K562 (cell line): ENCODE results near the gene MYBPH.

ENCODE experiments used
- ATF7 ChIP-seq: fragments of 450-650 bp; IDR thresholded peaks from 2 replicates; pipeline ENCODE4 v1.7.1; 2014; ENCODE audit warnings: mild to moderate bottlenecking, moderate library complexity
- CBX2 ChIP-seq: fragments of 200-600 bp; sonication (generic); IDR thresholded peaks from one replicate; pipeline ENCODE4 v1.6.1; 2012; ENCODE audit warnings: mild to moderate bottlenecking, low read length, inconsistent platforms; ENCODE audit not compliant: insufficient read depth, poor library complexity, severe bottlenecking
- CREB5 ChIP-seq: fragments of 250-450 bp; sonication (Bioruptor Pico); IDR thresholded peaks from 2 replicates; pipeline ENCODE4 v1.5.0; 2020; ENCODE audit warnings: mild to moderate bottlenecking
- CTCF ChIP-seq, 3 experiments: IDR thresholded peaks in 2 of 3; conservative IDR thresholded peaks in 1 of 3; 2 replicates each; pipeline ENCODE4 v1.5.1; 2011 to 2012; ENCODE audit warnings: low read length in 3 of 3, mild to moderate bottlenecking in 3 of 3, control low read depth in 2 of 3, improper control_type of control experiment in 1 of 3, inconsistent platforms in 1 of 3, low read depth in 1 of 3, mixed read lengths in 1 of 3, moderate library complexity in 1 of 3; ENCODE audit not compliant: insufficient read depth in 2 of 3
- EP300 ChIP-seq: IDR thresholded peaks from 2 replicates; pipeline ENCODE4 v1.6.1; 2012; ENCODE audit warnings: low read length, improper control_type of control experiment
- FOSL1 ChIP-seq: fragments of 200-800 bp; sonication (Bioruptor generic); conservative IDR thresholded peaks from 2 replicates; pipeline ENCODE4 v1.6.1; 2016; ENCODE audit warnings: missing genetic modification characterization, missing compliant biosample characterization
- FUS ChIP-seq: fragments of 200-400 bp; formaldehyde crosslinking; optimal IDR thresholded peaks from 2 replicates; pipeline ENCODE3; 2017; ENCODE audit warnings: low read depth, low read length
- GABPA ChIP-seq: fragments of 200-800 bp; sonication (Bioruptor generic); conservative IDR thresholded peaks from 2 replicates; pipeline ENCODE4 v1.6.1; 2016; ENCODE audit warnings: low read depth, missing genetic modification characterization, missing compliant biosample characterization
- KDM4B ChIP-seq, 2 experiments: fragments of 450-650 bp in 1 of 2; sonication (generic) in 1 of 2; IDR thresholded peaks; 2 replicates each; pipeline ENCODE4 v1.6.1; 2016 to 2017; ENCODE audit warnings: borderline replicate concordance in 2 of 2, antibody characterized with exemption in 1 of 2, low read depth in 1 of 2, mild to moderate bottlenecking in 1 of 2
- NFE2 ChIP-seq: IDR thresholded peaks from 2 replicates; pipeline ENCODE4 v1.6.1; 2014; ENCODE audit warnings: antibody characterized with exemption, low read depth
- POLR2AphosphoS5 ChIP-seq: IDR thresholded peaks from 2 replicates; pipeline ENCODE4 v1.6.1; 2011; ENCODE audit warnings: mild to moderate bottlenecking, low read depth, low read length, moderate library complexity; ENCODE audit not compliant: control insufficient read depth, insufficient read depth
- RAD21 ChIP-seq, 2 experiments: fragments of 250-450 bp in 1 of 2; fragments of 450-650 bp in 1 of 2; sonication (Bioruptor Pico) in 1 of 2; formaldehyde crosslinking in 1 of 2; IDR thresholded peaks in 1 of 2; conservative IDR thresholded peaks in 1 of 2; 2 replicates each; pipeline versions ENCODE4 v1.4.0 to v1.8.0; 2020 to 2022; ENCODE audit warnings: mild to moderate bottlenecking in 2 of 2, moderate library complexity in 1 of 2
- SRF ChIP-seq, 2 experiments: fragments of 250-450, 450-650 bp in 1 of 2; sonication (Bioruptor Pico) in 1 of 2; sonication (generic) in 1 of 2; formaldehyde crosslinking; IDR thresholded peaks; 2 replicates each; pipeline versions ENCODE4 v1.5.0 to v1.5.1; 2020 to 2022; ENCODE audit warnings: mild to moderate bottlenecking in 1 of 2, missing genetic modification reagents in 1 of 2
- ZBTB26 ChIP-seq: fragments of 450-650 bp; formaldehyde crosslinking; IDR thresholded peaks from 2 replicates; pipeline ENCODE4 v1.4.0; 2022; ENCODE audit warnings: missing genetic modification characterization

GRCh38 chr1:203174324-203174985 is 1.2 kb downstream of the MYBPH start:
- no peak for TF ChIP-seq EP300
- TF ChIP-seq CTCF (IDR thresholded peaks at IDR 0.05 in 2 of 3, conservative IDR thresholded peaks at IDR 0.05 in 1 of 3; ENCODE audit: insufficient read depth in 2 of 3, low read depth in 1 of 3, low read length in 3 of 3) = no peak
- no peak for TF ChIP-seq ATF7
- TF ChIP-seq FOSL1 (tag) = no peak
- TF ChIP-seq ZBTB26 (CRISPR knock-in tag) = no peak
- TF ChIP-seq RAD21 (CRISPR knock-in tag; conservative IDR thresholded peaks at IDR 0.05 in 1 of 2, IDR thresholded peaks at IDR 0.05 in 1 of 2) = no peak
- no peak for TF ChIP-seq POLR2AphosphoS5
- no peak for TF ChIP-seq FUS
- TF ChIP-seq NFE2 = no peak
- TF ChIP-seq KDM4B (IDR thresholded peaks at IDR 0.05; ENCODE audit: borderline replicate concordance in 2 of 2, low read depth in 1 of 2) = no peak
- TF ChIP-seq CBX2 = no peak
- no peak for TF ChIP-seq SRF (CRISPR knock-in tag; IDR thresholded peaks at IDR 0.05)
- no peak for TF ChIP-seq GABPA
- TF ChIP-seq CREB5 (CRISPR knock-in tag) = no peak
